ENCODE results near the gene SYNGR4. TPM values are rescaled to one million over a fixed set of nuclear protein-coding genes. Genes with fewer than 3 reads are reported as not detected.

Gene SYNGR4
- total RNA-seq, 1 donor from 2014 or later, result not detected

GRCh38 chr19:48341515-48342413 lies 22.4 kb upstream of the SYNGR4 start:
- no peak for ATAC-seq

GRCh38 chr19:48342414-48342738 lies 21.8 kb upstream of the SYNGR4 start:
- ATAC-seq, result no peak

GRCh38 chr19:48342841-48343540 lies 21.2 kb upstream of the SYNGR4 start:
- no peak for ATAC-seq

GRCh38 chr19:48344892-48345291 lies 19.3 kb upstream of the SYNGR4 start:
- no peak for ATAC-seq

- ATAC-seq, result no peak
Observed at GRCh38 chr19:48346191-48346590, 18.0 kb upstream of the SYNGR4 start.

GRCh38 chr19:48348045-48348444 lies 16.1 kb upstream of the SYNGR4 start:
- ATAC-seq, result no peak

- ATAC-seq, result no peak
Observed at GRCh38 chr19:48348737-48349136, 15.4 kb upstream of the SYNGR4 start.

- ATAC-seq, result no peak
Observed at GRCh38 chr19:48350856-48351255, 13.3 kb upstream of the SYNGR4 start.

- peak; percentile 68 for ATAC-seq
Observed at GRCh38 chr19:48351341-48351752, 12.8 kb upstream of the SYNGR4 start.

GRCh38 chr19:48353677-48354076 lies 10.5 kb upstream of the SYNGR4 start:
- no peak for ATAC-seq

GRCh38 chr19:48354332-48354992 lies 9.7 kb upstream of the SYNGR4 start:
- no peak for ATAC-seq

GRCh38 chr19:48355365-48355954 lies 8.7 kb upstream of the SYNGR4 start:
- no peak for ATAC-seq

- no peak for ATAC-seq
Observed at GRCh38 chr19:48359123-48359522, 5.0 kb upstream of the SYNGR4 start.

GRCh38 chr19:48361912-48362311 lies 2.3 kb upstream of the SYNGR4 start:
- no peak for ATAC-seq

- ATAC-seq, result peak; percentile 87
Observed at GRCh38 chr19:48362716-48363499, 1.3 kb upstream of the SYNGR4 start.

- peak; percentile 17 for ATAC-seq
Observed at GRCh38 chr19:48363500-48363809, 712 bp upstream of the SYNGR4 start.

GRCh38 chr19:48364598-48365348 lies 606 bp downstream of the SYNGR4 start:
- no peak for ATAC-seq

GRCh38 chr19:48365602-48366001 lies 1.4 kb downstream of the SYNGR4 start:
- ATAC-seq, result no peak

GRCh38 chr19:48367855-48368254 lies 3.7 kb downstream of the SYNGR4 start:
- no peak for ATAC-seq

- ATAC-seq, result no peak
Observed at GRCh38 chr19:48368936-48369335, 4.8 kb downstream of the SYNGR4 start.

- no peak for ATAC-seq
Observed at GRCh38 chr19:48370955-48371354, 6.8 kb downstream of the SYNGR4 start.

- no peak for ATAC-seq
Observed at GRCh38 chr19:48371367-48371766, 7.2 kb downstream of the SYNGR4 start.

All from esophagus mucosa (tissue), 1 donor.